Astrocyte (in vitro differentiated cells and primary cell): ENCODE results near the gene CDK14. TPM values are rescaled to one million over a fixed set of nuclear protein-coding genes. Genes with fewer than 3 reads are reported as not detected.

Experiments
- DNase-seq: peaks from one replicate; pipeline ENCODE4 v3.0.0-alpha.2; 2010; ENCODE audit warnings: low read depth
- FAIRE-seq: peaks from 2 replicates; lab custom pipeline; 2011; peaks lifted over from hg19 to GRCh38; lab: Jason Lieb, UNC
- H2AFZ ChIP-seq: 2 replicates; pipeline ENCODE4 v1.6.0; 2012; ENCODE audit warnings: low read depth, low read length, inconsistent platforms
- H3K27ac ChIP-seq: 2 replicates; pipeline ENCODE4 v1.5.1; 2011; ENCODE audit warnings: low read depth, low read length, inconsistent platforms
- H3K27me3 ChIP-seq: 2 replicates; pipeline ENCODE4 v1.6.0; 2011; ENCODE audit warnings: low read length, inconsistent platforms; ENCODE audit not compliant: insufficient read depth
- H3K36me3 ChIP-seq: 2 replicates; pipeline ENCODE4 v1.5.1; 2011; ENCODE audit warnings: low read length, inconsistent platforms; ENCODE audit not compliant: insufficient read depth
- H3K4me1 ChIP-seq: 2 replicates; pipeline ENCODE4 v1.5.1; 2011; ENCODE audit warnings: low read length, inconsistent platforms; ENCODE audit not compliant: insufficient read depth
- H3K4me2 ChIP-seq: 2 replicates; pipeline ENCODE4 v1.6.0; 2012; ENCODE audit warnings: low read length, inconsistent platforms
- H3K4me3 ChIP-seq: 2 replicates; pipeline ENCODE4 v1.5.1; 2011; ENCODE audit warnings: low read depth, mild to moderate bottlenecking, low read length, inconsistent platforms; ENCODE audit not compliant: insufficient read depth
- H3K79me2 ChIP-seq: 2 replicates; pipeline ENCODE4 v1.6.0; 2012; ENCODE audit warnings: mild to moderate bottlenecking, low read length, inconsistent platforms; ENCODE audit not compliant: insufficient read depth
- H3K9ac ChIP-seq: 2 replicates; pipeline ENCODE4 v1.6.0; 2012; ENCODE audit warnings: mild to moderate bottlenecking, low read length, inconsistent platforms
- H3K9me3 ChIP-seq: 2 replicates; pipeline ENCODE4 v1.5.1; 2012; ENCODE audit warnings: low read depth, mild to moderate bottlenecking, low read length, inconsistent platforms; ENCODE audit not compliant: insufficient read depth
- H4K20me1 ChIP-seq: 2 replicates; pipeline ENCODE4 v1.6.0; 2012; ENCODE audit warnings: low read length, inconsistent platforms; ENCODE audit not compliant: insufficient read depth
- H3K27ac Mint-ChIP-seq: one replicate; pipeline ENCODE4 v1.8.0; 2021; ENCODE audit warnings: mild to moderate bottlenecking, mixed read lengths; ENCODE audit not compliant: unreplicated experiment
- H3K27me3 Mint-ChIP-seq: one replicate; pipeline ENCODE4 v1.8.0; 2021; ENCODE audit warnings: low read depth, mixed read lengths; ENCODE audit not compliant: unreplicated experiment
- H3K36me3 Mint-ChIP-seq: one replicate; pipeline ENCODE4 v1.8.0; 2021; ENCODE audit warnings: low read depth, mixed read lengths; ENCODE audit not compliant: unreplicated experiment
- H3K4me1 Mint-ChIP-seq: one replicate; pipeline ENCODE4 v1.8.0; 2021; ENCODE audit warnings: low read depth, mixed read lengths; ENCODE audit not compliant: unreplicated experiment
- H3K4me3 Mint-ChIP-seq: one replicate; pipeline ENCODE4 v1.8.0; 2021; ENCODE audit warnings: mild to moderate bottlenecking, moderate library complexity, mixed read lengths; ENCODE audit not compliant: unreplicated experiment
- H3K9me3 Mint-ChIP-seq: one replicate; pipeline ENCODE4 v1.8.0; 2021; ENCODE audit warnings: mild to moderate bottlenecking, mixed read lengths; ENCODE audit not compliant: unreplicated experiment
- CTCF ChIP-seq: IDR thresholded peaks from 2 replicates; pipeline ENCODE4 v1.5.1; 2011; ENCODE audit warnings: low read depth, mild to moderate bottlenecking, inconsistent platforms, low read length, moderate library complexity; ENCODE audit not compliant: insufficient read depth
- EZH2 ChIP-seq: IDR thresholded peaks from 2 replicates; pipeline ENCODE4 v1.6.1; 2012; ENCODE audit warnings: mild to moderate bottlenecking, low read length, inconsistent platforms; ENCODE audit not compliant: insufficient read depth
- total RNA-seq: library from RNA; stranded (reverse); gene quantifications from 2 replicates; pipeline ENCODE4 v1.2.1, GENCODE V29; 2021

The CDK14 gene
- total RNA-seq, 1 donor from 2014 or later = 30.2 TPM

GRCh38 chr7:90841759-90842429 is 245.8 kb downstream of the CDK14 start:
- Histone ChIP-seq H2AFZ (no peak overlapping the region), H3K36me3 (no peaks in the 10 kb centered on the region), H3K4me3 (no peak overlapping the region), H3K9me3 (no peaks in the 10 kb centered on the region), H3K4me1 (no peaks in the 10 kb centered on the region), H3K9ac (no peak overlapping the region), H4K20me1 (peaks cover 9% of the 10 kb centered on the region), H3K4me2 (no peak overlapping the region), H3K27ac (no peak overlapping the region), H3K27me3 (no peaks in the 10 kb centered on the region), H3K79me2 (peaks cover 3% of the 10 kb centered on the region)
- Mint-ChIP-seq H3K36me3 (peaks cover 11% of the 10 kb centered on the region), H3K4me1 (peaks cover 3% of the 10 kb centered on the region), H3K27ac (no peak overlapping the region), H3K27me3 (no peaks in the 10 kb centered on the region), H3K4me3 (no peak overlapping the region), H3K9me3 (peaks cover 9% of the 10 kb centered on the region)
- FAIRE-seq (no peak), DNase-seq (no peak)
- TF ChIP-seq EZH2 (no peak), CTCF (no peak)

- peaks cover 3% of the 10 kb centered on the region for H3K4me1 Mint-ChIP-seq
- H3K27ac ChIP-seq = no peak overlapping the region
Measured at GRCh38 chr7:90842430-90842788, 246.3 kb downstream of the CDK14 start.

More at GRCh38 chr7:90842430-90842788, 246.3 kb downstream of the CDK14 start:
- Histone ChIP-seq H3K4me2 (no peak overlapping the region), H4K20me1 (peaks cover 9% of the 10 kb centered on the region), H3K9me3 (no peaks in the 10 kb centered on the region), H3K27me3 (no peaks in the 10 kb centered on the region), H3K79me2 (peaks cover 3% of the 10 kb centered on the region), H3K36me3 (no peaks in the 10 kb centered on the region), H3K4me3 (no peak overlapping the region), H3K9ac (no peak overlapping the region), H2AFZ (no peak overlapping the region), H3K4me1 (no peaks in the 10 kb centered on the region)
- H3K4me3 Mint-ChIP-seq = no peak overlapping the region
- FAIRE-seq (no peak), DNase-seq (no peak)
- H3K27ac Mint-ChIP-seq = no peak overlapping the region
- no peak for TF ChIP-seq EZH2
- no peak for TF ChIP-seq CTCF
- peaks cover 11% of the 10 kb centered on the region for H3K36me3 Mint-ChIP-seq
- H3K27me3 Mint-ChIP-seq = no peaks in the 10 kb centered on the region
- H3K9me3 Mint-ChIP-seq = peaks cover 9% of the 10 kb centered on the region
